Calu3 (cell line): ENCODE measurements around the gene SPOCK2. TPM values are rescaled to one million over a fixed set of nuclear protein-coding genes. Genes with fewer than 3 reads are reported as not detected.
A peak's percentile ranks its signal among the peaks of the same experiment; 100 is the strongest.

Experiments
- BruUV-seq: library from RNA; stranded (reverse); fragments of 400-500 nt; replicated peaks from 2 replicates; lab custom pipeline; 2021; lab: Mats Ljungman, UMichigan
- CTCF ChIA-PET: fragments of 300-600 bp; sonication (Branson Sonifier 250); formaldehyde crosslinking; loops from one replicate; lab custom pipeline; 2022; ENCODE audit warnings: antibody characterized with exemption; lab: Charles Lee
- DNase-seq: peaks from one replicate; pipeline ENCODE4 v3.0.0; 2022
- H3K27ac Mint-ChIP-seq: one replicate; pipeline ENCODE4 v1.8.0; 2022; ENCODE audit warnings: mixed read lengths; ENCODE audit not compliant: unreplicated experiment
- H3K27me3 Mint-ChIP-seq: one replicate; pipeline ENCODE4 v1.8.0; 2022; ENCODE audit warnings: mixed read lengths; ENCODE audit not compliant: unreplicated experiment
- H3K36me3 Mint-ChIP-seq: one replicate; pipeline ENCODE4 v1.8.0; 2022; ENCODE audit warnings: mild to moderate bottlenecking, moderate library complexity, mixed read lengths; ENCODE audit not compliant: insufficient read depth, unreplicated experiment
- H3K4me1 Mint-ChIP-seq: one replicate; pipeline ENCODE4 v1.8.0; 2022; ENCODE audit warnings: mild to moderate bottlenecking, low read depth, mixed read lengths; ENCODE audit not compliant: unreplicated experiment
- H3K4me3 Mint-ChIP-seq: one replicate; pipeline ENCODE4 v1.8.0; 2022; ENCODE audit warnings: mild to moderate bottlenecking, low read depth, moderate library complexity, mixed read lengths; ENCODE audit not compliant: unreplicated experiment
- H3K9me3 Mint-ChIP-seq: one replicate; pipeline ENCODE4 v1.8.0; 2022; ENCODE audit warnings: low read depth, mixed read lengths; ENCODE audit not compliant: unreplicated experiment
- intact Hi-C: fragments of 100-400 bp; cut with micrococcal nuclease; formaldehyde crosslinking; loops from one replicate; pipeline ENCODE4 v1.10.0; 2022; ENCODE audit not compliant: unreplicated experiment
- total RNA-seq: library from RNA; stranded (reverse); gene quantifications from 2 replicates; pipeline ENCODE4 v1.2.3, GENCODE V29; 2022
- TF ChIP-seq, protein P1 (sequence below): fragments of 200-600 bp; IDR thresholded peaks from one replicate; pipeline ENCODE4 v1.8.0; 2022; ENCODE audit warnings: antibody characterized with exemption; ENCODE audit not compliant: unreplicated experiment

SPOCK2 gene
- total RNA-seq, 1 experiment from 2014 or later: 162 TPM

DNA sequence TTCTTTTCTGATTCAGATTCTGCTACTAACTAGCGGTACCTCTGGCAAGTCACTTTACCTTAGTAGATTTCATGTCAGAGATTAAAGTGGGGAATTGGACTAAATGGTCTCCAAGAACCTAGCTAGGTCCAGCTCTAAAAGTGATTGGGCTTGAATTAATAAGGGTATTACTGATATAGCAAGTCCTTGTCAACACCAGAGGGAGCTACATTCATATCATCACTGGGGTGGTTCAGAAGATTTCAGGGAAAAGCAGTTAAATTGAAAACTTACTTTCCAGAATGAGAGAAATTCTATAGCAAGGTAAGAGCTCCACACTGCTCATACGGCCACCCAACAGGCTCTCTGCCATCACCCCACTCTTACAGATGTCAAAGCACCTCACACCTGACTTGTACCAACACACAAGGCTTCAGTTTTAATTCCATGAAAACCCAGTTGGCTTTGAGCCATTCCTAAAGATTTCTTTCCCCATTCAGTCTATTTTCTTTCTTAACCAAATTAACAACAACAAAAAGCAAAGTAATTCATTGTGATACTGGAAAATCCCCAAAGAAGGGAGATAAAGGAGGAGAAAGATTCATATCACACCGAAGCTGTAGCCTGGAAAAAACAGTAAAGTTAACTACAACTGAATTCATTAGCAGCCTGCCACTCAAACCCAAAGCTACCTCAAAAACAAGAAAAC lies 38.0 kb upstream of the SPOCK2 start:
- intact Hi-C loops: loop anchor here (1.0 to 2.0 kb wide), 3 partner anchors 78 to 208 kb away; no protein-coding TSS in a partner anchor
- Mint-ChIP-seq H3K27me3 (no peaks in the 10 kb centered on the region), H3K4me3 (no peak overlapping the region), H3K36me3 (peaks cover 4% of the 10 kb centered on the region), H3K27ac (no peak overlapping the region), H3K9me3 (no peaks in the 10 kb centered on the region), H3K4me1 (peaks cover 32% of the 10 kb centered on the region)
- TF ChIP-seq, protein P1, sequence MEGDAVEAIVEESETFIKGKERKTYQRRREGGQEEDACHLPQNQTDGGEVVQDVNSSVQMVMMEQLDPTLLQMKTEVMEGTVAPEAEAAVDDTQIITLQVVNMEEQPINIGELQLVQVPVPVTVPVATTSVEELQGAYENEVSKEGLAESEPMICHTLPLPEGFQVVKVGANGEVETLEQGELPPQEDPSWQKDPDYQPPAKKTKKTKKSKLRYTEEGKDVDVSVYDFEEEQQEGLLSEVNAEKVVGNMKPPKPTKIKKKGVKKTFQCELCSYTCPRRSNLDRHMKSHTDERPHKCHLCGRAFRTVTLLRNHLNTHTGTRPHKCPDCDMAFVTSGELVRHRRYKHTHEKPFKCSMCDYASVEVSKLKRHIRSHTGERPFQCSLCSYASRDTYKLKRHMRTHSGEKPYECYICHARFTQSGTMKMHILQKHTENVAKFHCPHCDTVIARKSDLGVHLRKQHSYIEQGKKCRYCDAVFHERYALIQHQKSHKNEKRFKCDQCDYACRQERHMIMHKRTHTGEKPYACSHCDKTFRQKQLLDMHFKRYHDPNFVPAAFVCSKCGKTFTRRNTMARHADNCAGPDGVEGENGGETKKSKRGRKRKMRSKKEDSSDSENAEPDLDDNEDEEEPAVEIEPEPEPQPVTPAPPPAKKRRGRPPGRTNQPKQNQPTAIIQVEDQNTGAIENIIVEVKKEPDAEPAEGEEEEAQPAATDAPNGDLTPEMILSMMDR: no peak
- no TSS peak for BruUV-seq
- CTCF ChIA-PET: interaction anchor here (0.6 to 3.2 kb wide), 21 partner anchors 10 to 1031 kb away, joined by 3 to 11 read pairs (median 3); partner anchors contain the start of gene DDIT4
- DNase-seq: peak; percentile 24

DNA sequence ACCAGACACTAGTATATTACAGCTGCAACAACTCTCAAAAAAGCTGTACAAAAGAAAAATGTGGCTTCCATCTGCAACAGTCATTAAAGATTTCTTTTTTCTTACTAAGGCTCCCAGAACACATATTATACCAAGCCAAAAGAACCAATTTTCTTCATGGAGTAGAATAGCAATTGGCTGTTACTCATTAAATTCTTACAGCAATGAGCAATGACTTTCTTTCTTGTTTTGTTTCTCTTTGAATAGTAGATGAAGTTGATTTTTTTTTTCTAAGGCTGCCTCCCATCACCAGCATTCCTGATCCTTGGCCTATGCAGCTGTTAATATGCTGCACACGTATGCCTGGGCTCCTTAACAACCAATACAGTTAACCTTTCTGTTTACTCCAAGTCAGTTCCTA lies 36.6 kb upstream of the SPOCK2 start:
- Mint-ChIP-seq H3K9me3 (no peaks in the 10 kb centered on the region), H3K27me3 (no peaks in the 10 kb centered on the region), H3K4me3 (no peak overlapping the region), H3K4me1 (peaks cover 32% of the 10 kb centered on the region), H3K27ac (no peak overlapping the region), H3K36me3 (peaks cover 4% of the 10 kb centered on the region)
- intact Hi-C loops: no loop called here
- DNase-seq: no peak
- BruUV-seq: no TSS peak
- CTCF ChIA-PET: interaction anchor here (0.7 to 3.2 kb wide), 5 partner anchors 27 to 210 kb away, joined by 3 to 11 read pairs (median 6); no protein-coding TSS in a partner anchor
- TF ChIP-seq, protein P1: no peak

DNA sequence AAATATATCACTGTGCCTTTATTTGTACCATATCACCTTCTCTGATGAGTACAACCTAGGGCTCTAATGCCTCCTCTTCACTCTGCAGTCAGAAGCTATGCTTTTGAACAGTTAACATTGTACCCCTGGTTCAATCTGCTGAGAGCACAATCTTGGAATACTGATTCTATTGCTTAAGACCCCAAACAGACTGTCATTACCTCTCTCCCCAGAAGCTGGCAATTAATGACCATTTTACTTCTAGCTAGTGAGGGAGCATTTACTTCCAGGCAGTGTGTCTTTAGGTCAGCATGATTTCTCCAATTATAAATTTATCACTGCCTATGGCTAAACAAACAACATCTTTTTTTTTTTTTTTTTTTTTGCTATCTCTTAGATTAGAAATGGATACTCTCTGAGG lies 36.0 kb upstream of the SPOCK2 start:
- TF ChIP-seq, protein P1: no peak
- no TSS peak for BruUV-seq
- Mint-ChIP-seq H3K27me3 (no peaks in the 10 kb centered on the region), H3K9me3 (no peaks in the 10 kb centered on the region), H3K4me1 (peaks cover 32% of the 10 kb centered on the region), H3K36me3 (peaks cover 4% of the 10 kb centered on the region), H3K27ac (no peak overlapping the region), H3K4me3 (no peak overlapping the region)
- intact Hi-C loops: no loop called here
- CTCF ChIA-PET: interaction anchor here (0.6 to 0.8 kb wide), 3 partner anchors 29 to 207 kb away, joined by 3 to 7 read pairs (median 5); no protein-coding TSS in a partner anchor
- no peak for DNase-seq

DNA sequence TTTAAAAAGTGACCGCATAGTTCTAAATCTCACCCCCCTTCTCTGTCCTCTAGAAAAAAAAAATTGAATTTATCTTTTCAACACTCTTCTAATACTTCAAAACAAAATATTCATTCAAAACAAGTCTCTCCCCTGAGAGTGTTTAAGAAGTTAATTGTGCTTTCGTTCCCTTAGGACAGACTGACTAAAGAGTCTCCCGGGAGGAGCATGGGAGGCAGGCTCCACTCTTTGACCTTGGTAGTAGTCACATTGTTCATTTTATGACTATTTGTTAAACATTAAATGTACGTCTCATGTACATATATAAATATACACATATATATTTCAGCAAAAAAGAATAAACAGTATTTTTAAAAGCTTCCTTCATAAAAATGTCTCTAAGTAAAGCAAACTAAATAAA lies 35.3 kb upstream of the SPOCK2 start:
- no TSS peak for BruUV-seq
- Mint-ChIP-seq H3K4me3 (no peak overlapping the region), H3K4me1 (peaks cover 32% of the 10 kb centered on the region), H3K9me3 (no peaks in the 10 kb centered on the region), H3K27me3 (no peaks in the 10 kb centered on the region), H3K36me3 (peaks cover 4% of the 10 kb centered on the region), H3K27ac (no peak overlapping the region)
- TF ChIP-seq, protein P1: no peak
- DNase-seq: no peak
- CTCF ChIA-PET: no interaction called here
- intact Hi-C loops: no loop called here
